Prostate gland (tissue), 2 donors: Measurements from ENCODE around the gene MARK2. TPM values are rescaled to one million over a fixed set of nuclear protein-coding genes. Genes with fewer than 3 reads are reported as not detected.

Source experiments
- DNase-seq: peaks from one replicate; pipeline ENCODE4 v3.0.0-alpha.2; 2019; ENCODE audit warnings: low spot score
- H3K27ac ChIP-seq, 2 donors: fragments of 200-600 bp; sonication (generic); 2 replicates each; pipeline ENCODE4 v1.5.1; 2017 to 2019
- H3K27me3 ChIP-seq: fragments of 200-600 bp; sonication (generic); replicated peaks from 2 replicates; pipeline ENCODE4 v1.5.1; 2019; ENCODE audit not compliant: insufficient read depth
- H3K36me3 ChIP-seq, 2 donors: fragments of 200-600 bp; sonication (generic); 1 replicate in 1 of 2; 2 replicates in 1 of 2; pipeline versions ENCODE4 v1.5.1 to v1.8.1; 2017 to 2019
- H3K4me1 ChIP-seq: fragments of 200-600 bp; sonication (generic); replicated peaks from 2 replicates; pipeline ENCODE4 v1.5.1; 2019
- H3K4me3 ChIP-seq, 2 donors: fragments of 200-600 bp; sonication (generic); 2 replicates each; pipeline ENCODE4 v1.5.1; 2017 to 2019
- H3K9me3 ChIP-seq: fragments of 200-600 bp; sonication (generic); 2 replicates; pipeline ENCODE4 v1.5.1; 2017
- POLR2A ChIP-seq: fragments of 450-650 bp; IDR thresholded peaks from one replicate; pipeline ENCODE4 v1.6.1; 2016; ENCODE audit warnings: antibody characterized with exemption, mild to moderate bottlenecking
- POLR2AphosphoS5 ChIP-seq: sonication (generic); formaldehyde crosslinking; IDR thresholded peaks from one replicate; pipeline ENCODE4 v1.6.1; 2017; ENCODE audit warnings: antibody characterized with exemption
- WGBS: methylation state at CpG from one replicate; pipeline ENCODE4 v1.1.5; 2018; 5-methylcytosine and 5-hydroxymethylcytosine counted together
- intact Hi-C: fragments of 100-400 bp; cut with DNase I; formaldehyde crosslinking; loops from one replicate; pipeline ENCODE4 v1.14.2; 2022
- total RNA-seq, 2 donors: library from RNA; depleted of rRNA; stranded (reverse); fragments of >200 nt; gene quantifications; one replicate each; pipeline ENCODE4 v1.1.0, GENCODE V29; 2016
- TF ChIP-seq, protein P1 (sequence below), 4 experiments: fragments of 200-600 bp in 2 of 4; fragments of 450-650 bp in 2 of 4; sonication (generic) in 2 of 4; IDR thresholded peaks; 1 replicate in 3 of 4; 2 replicates in 1 of 4; pipeline ENCODE4 v1.5.1; 2016 to 2019; ENCODE audit warnings: antibody characterized with exemption in 4 of 4, mild to moderate bottlenecking in 2 of 4, moderate library complexity in 2 of 4

Gene MARK2
- total RNA-seq, 2 donors from 2014 or later: 65.4 to 67.2 TPM

DNA sequence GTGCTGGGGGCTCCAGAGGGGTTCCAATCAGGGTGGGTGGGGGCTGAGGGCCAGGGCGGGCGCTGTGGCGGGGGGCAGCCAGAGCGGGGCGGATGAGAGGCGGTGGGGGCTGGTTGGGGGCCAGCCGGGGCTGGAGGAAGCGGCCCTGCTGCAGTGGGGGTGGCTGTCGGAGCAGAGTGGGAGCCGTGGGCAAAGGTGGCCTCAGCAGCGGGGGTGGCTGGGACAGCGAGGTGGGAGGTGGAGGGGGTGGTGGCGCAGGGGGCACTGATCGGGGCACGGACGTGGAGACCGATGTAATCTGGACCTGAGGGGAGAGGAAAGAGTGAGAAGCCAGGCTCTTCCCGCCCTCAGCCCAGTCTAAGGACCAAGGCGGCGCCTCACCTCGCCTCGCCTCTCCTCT is 73.0 kb downstream of the MARK2 start:
- Histone ChIP-seq H3K27me3 (no peaks in the 10 kb centered on the region), H3K4me3 (no peak overlapping the region), H3K36me3 (peaks cover 5 to 9% of the 10 kb centered on the region in 2 donors), H3K9me3 (no peaks in the 10 kb centered on the region), H3K4me1 (peaks cover 6% of the 10 kb centered on the region), H3K27ac (no peak overlapping the region)
- intact Hi-C loops: no loop called here
- 84% methylated on average over 22 of the region's 22 CpGs for WGBS
- TF ChIP-seq POLR2AphosphoS5 (no peak), POLR2A (no peak)
- TF ChIP-seq, protein P1, sequence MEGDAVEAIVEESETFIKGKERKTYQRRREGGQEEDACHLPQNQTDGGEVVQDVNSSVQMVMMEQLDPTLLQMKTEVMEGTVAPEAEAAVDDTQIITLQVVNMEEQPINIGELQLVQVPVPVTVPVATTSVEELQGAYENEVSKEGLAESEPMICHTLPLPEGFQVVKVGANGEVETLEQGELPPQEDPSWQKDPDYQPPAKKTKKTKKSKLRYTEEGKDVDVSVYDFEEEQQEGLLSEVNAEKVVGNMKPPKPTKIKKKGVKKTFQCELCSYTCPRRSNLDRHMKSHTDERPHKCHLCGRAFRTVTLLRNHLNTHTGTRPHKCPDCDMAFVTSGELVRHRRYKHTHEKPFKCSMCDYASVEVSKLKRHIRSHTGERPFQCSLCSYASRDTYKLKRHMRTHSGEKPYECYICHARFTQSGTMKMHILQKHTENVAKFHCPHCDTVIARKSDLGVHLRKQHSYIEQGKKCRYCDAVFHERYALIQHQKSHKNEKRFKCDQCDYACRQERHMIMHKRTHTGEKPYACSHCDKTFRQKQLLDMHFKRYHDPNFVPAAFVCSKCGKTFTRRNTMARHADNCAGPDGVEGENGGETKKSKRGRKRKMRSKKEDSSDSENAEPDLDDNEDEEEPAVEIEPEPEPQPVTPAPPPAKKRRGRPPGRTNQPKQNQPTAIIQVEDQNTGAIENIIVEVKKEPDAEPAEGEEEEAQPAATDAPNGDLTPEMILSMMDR (IDR thresholded peaks at IDR 0.05): no peak
- DNase-seq: no peak

DNA sequence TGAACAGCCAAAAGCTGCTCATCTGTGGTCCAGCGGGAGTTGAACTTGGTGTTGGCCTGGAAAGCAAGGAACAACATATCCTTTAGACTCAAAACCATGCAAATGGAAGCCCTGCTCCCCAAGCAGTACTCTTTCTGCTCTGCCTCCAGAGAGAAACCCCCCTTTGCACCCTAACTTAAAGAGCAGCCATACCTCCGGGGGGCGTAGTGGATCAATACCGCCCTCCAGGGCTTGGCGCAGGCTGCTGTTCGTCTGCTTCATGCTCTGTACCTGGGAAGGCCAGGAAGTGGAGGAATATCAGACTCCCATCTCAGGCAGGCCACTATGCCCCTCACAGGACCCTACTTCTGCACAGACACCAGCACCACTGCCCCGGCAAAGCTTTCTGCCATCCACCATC is 73.8 kb downstream of the MARK2 start:
- intact Hi-C loops: no loop called here
- H3K27me3 ChIP-seq: no peaks in the 10 kb centered on the region
- DNase-seq: no peak
- WGBS: 88% methylated on average over 7 of the region's 7 CpGs
- no peak overlapping the region for H3K4me3 ChIP-seq
- no peaks in the 10 kb centered on the region for H3K9me3 ChIP-seq
- no peak for TF ChIP-seq POLR2A
- TF ChIP-seq, protein P1 (IDR thresholded peaks at IDR 0.05): no peak
- no peak for TF ChIP-seq POLR2AphosphoS5
- peaks cover 10% of the 10 kb centered on the region for H3K4me1 ChIP-seq
- no peak overlapping the region for H3K27ac ChIP-seq
- peaks cover 0 to 6% of the 10 kb centered on the region in 2 donors for H3K36me3 ChIP-seq

DNA sequence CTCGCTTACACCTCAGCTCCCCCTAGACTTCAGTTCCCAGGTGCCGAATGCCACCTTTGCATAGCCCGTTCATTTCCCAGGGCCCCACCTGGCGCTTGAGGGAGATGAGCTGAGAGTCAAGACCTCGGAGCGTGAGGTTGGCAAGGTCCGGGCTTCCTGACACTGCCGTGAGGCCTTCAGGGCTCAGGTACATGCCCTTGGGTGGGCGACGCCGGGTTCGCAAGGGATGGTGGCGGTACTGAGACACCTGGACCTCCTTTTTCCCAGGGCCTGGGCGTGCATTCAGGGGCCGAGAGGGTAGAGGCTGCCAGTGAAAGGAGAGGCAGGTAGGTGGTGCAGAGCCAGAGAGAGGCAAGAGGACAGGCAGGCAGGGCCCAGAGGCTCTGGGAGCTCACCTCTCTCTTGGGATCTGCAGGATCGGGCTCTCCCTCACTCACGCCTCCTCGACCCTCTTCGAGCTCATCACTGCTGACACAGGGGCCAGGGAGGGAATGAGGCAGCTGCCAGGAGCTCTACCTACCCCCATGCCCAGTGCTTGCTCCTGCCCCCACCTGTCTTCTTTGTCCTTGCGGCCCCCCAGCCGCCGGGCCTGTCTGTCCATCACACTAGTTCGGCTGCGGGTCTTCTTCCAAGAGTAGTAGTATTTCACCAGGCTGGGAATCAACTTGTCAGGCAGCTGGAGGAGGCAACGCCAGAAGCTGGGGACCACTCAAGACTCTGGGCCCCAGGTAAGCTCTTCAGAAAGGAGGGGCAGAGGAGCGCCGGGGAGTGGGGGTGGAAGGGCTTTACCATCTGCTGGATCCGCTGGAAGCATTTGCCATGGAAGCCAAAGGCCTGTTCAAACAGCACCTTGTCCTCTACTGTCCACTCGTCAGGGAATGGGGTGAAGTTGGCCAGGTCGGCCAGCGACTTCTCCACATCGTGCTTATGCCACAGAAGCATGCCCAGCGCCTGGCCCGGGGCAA is 75.2 kb downstream of the MARK2 start:
- H3K4me3 ChIP-seq: no peak overlapping the region
- no peaks in the 10 kb centered on the region for H3K9me3 ChIP-seq
- 87% methylated on average over 33 of the region's 34 CpGs for WGBS
- H3K4me1 ChIP-seq: peaks cover 14% of the 10 kb centered on the region
- no peak overlapping the region for H3K27ac ChIP-seq
- peaks cover 0 to under 1% of the 10 kb centered on the region in 2 donors for H3K36me3 ChIP-seq
- no peak for DNase-seq
- TF ChIP-seq POLR2A (no peak), POLR2AphosphoS5 (no peak)
- TF ChIP-seq, protein P1 (IDR thresholded peaks at IDR 0.05): no peak
- no peaks in the 10 kb centered on the region for H3K27me3 ChIP-seq
- intact Hi-C loops: no loop called here

DNA sequence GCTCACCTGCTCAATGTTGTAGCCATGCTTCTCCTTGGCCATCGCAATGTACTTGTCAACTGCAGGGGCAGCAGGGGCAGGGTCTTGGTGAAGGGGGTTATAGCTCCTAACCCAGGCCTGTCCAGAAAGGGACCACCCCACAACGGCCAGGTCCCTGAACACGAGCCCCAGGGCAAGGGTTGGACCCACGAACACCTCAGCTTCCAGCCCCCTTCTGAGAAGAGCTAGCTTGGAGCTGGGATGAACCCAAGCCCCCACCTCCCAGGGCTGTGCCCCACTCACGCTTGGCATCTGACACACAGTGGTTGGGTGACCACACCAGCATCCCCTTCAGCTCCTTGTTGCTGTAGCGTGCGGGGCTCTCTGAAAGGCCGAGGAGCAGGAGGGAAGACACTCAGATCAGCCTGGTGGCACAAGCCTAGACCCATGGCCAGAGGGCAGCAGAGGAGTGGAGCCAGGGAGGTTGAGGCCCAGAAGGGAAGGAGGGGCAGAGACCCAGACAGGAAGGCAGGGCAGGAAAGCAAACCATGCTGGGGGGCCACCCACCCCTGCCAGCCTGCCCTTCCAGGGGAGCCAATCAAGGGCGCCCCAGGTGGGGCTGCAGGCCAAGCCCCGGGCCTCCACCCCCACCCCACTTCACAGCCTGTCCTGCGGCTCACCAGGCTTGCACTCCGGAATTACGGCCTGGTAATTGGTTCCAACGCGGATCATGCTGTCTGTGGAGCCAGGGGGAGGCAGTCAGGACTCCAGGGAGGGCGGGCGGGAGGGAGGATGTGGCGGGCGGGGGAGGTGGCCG is 76.2 kb downstream of the MARK2 start:
- Histone ChIP-seq H3K9me3 (no peaks in the 10 kb centered on the region), H3K36me3 (no peaks in the 10 kb centered on the region), H3K27me3 (no peaks in the 10 kb centered on the region), H3K4me3 (no peak overlapping the region), H3K27ac (no peak overlapping the region), H3K4me1 (peaks cover 14% of the 10 kb centered on the region)
- TF ChIP-seq, protein P1 (IDR thresholded peaks at IDR 0.05): no peak
- TF ChIP-seq POLR2A: no peak
- TF ChIP-seq POLR2AphosphoS5: no peak
- intact Hi-C loops: no loop called here
- DNase-seq: no peak
- 65% methylated on average over 16 of the region's 20 CpGs for WGBS
